A172 (cell line): ENCODE results near the gene AHCTF1. TPM values are rescaled to one million over a fixed set of nuclear protein-coding genes. Genes with fewer than 3 reads are reported as not detected.

Experiments
- DNase-seq: peaks from one replicate; pipeline ENCODE4 v3.0.0-alpha.2; 2015; ENCODE audit warnings: low spot score
- total RNA-seq: library from RNA; depleted of rRNA; stranded (reverse); fragments of >200 nt; shearing (Covaris generic); gene quantifications from 2 replicates; pipeline ENCODE4 v1.2.3, GENCODE V29; 2014; rRNA removed

Gene AHCTF1
- total RNA-seq: 53.6 and 63.7 TPM in 2 replicates

- DNase-seq: peak; percentile 98
These were observed at the start of gene AHCTF1 for GRCh38 chr1:246931549-246932365. AHCTF1 (minus strand) TSS chr1:246931948; CDS start chr1:246918370, 13,578 bp downstream.

GRCh38 chr1:246978785-246979184, 47.0 kb upstream of the AHCTF1 start:
- no peak for DNase-seq

DNA sequence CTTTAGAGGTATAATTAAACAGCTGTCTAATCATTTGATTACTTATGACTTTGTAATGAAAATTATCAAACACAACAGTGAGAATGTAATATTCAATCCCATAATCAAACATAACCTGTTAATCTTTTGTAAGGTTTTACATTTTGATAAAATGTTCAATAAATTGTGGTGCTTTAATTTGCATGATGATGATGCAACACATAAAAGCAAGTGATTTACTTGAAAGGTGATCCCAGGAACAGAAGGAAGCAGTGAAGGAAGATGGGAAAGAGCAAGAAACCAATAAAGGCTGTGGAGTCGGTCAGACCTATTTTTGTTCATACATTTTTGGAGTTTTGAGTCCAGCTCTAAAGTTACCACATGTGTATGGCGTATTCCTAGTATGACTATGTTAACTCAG, 46.5 kb upstream of the AHCTF1 start:
- no peak for DNase-seq

- DNase-seq: no peak
These were observed 40.2 kb upstream of the AHCTF1 start for GRCh38 chr1:246971969-246972368.

GRCh38 chr1:246971090-246971721, 39.5 kb upstream of the AHCTF1 start:
- peak; percentile 30 for DNase-seq

DNA sequence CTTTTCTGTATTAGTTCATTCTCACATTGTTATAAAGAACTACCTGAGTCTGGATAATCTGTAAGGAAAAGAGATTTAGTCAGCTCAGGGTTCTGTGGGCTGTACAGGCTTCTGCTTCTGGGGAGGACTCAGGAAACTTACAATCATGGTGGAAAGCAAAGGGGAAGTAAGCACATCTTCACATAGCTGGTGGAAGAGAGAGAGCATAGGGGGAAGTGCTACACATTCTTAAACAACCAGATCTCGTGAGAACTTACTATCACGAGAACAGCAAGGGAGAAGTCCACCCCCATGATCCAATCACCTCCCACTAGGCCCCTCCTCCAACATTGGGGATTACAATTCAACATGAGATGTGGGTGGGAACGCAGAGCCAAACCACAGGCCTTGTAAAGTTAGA, 37.9 kb upstream of the AHCTF1 start:
- DNase-seq: no peak

DNA sequence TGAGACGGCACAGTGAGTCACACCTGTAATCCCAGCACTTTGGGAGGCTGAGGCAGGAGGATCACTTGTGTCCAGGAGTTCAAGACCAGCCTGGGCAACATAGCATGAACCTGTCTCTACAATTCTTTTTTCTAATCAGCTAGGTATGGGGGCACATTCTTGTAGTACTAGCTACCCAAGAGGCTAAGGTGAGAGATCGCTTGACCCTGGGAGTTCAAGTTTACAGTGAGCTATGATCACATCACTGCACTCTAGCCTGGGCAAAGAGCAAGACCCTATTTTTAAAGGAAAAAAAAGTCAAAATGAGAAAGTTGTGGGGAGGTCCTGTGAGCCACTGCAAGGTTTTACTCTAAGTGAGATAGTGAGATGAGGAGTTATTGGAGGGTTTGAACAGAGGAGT, 34.8 kb upstream of the AHCTF1 start:
- no peak for DNase-seq

- no peak for DNase-seq
These were observed 28.4 kb upstream of the AHCTF1 start for GRCh38 chr1:246959944-246960693.

DNA sequence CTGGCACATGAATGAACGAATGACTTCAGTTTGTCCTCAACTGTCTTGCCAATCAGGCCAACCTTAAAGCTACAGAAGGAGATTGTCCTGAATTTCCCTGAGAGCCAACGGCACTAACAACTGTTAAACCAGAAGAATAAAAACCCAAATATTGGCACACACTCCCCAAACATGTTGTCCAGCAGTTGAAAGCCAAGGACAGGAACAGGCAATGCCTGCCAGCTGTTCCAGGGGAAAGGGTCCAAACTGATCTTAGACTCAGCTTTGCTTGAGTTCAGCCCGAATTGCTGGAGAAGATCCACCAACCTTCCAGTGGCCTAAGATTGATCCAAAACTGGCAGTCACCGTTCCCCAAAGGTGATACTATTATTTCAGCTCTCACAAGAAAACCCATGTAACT, 22.4 kb upstream of the AHCTF1 start:
- no peak for DNase-seq

DNA sequence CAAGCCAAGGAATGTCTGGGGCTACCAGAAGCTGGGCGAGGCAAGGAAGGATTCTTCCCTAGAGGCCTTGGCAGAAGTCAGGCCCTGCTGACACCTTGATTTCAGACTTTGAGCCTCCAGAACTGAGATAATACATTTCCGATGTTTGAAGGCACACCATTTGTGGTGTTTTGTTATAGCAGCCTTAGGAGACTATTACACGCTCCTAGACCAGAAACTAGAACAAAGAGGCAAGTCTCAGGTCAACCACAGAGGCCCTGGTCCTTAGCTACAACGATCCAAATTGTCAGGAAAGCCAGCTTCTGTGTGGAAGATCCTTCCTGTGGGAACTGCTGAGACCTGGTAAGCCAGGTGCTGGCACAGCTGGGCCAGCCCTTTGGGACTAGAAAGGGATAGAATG, 19.7 kb upstream of the AHCTF1 start:
- no peak for DNase-seq

GRCh38 chr1:246949956-246950355, 18.2 kb upstream of the AHCTF1 start:
- DNase-seq: no peak

GRCh38 chr1:246947255-246947654, 15.5 kb upstream of the AHCTF1 start:
- no peak for DNase-seq

GRCh38 chr1:246946366-246946765, 14.6 kb upstream of the AHCTF1 start:
- DNase-seq: no peak

DNA sequence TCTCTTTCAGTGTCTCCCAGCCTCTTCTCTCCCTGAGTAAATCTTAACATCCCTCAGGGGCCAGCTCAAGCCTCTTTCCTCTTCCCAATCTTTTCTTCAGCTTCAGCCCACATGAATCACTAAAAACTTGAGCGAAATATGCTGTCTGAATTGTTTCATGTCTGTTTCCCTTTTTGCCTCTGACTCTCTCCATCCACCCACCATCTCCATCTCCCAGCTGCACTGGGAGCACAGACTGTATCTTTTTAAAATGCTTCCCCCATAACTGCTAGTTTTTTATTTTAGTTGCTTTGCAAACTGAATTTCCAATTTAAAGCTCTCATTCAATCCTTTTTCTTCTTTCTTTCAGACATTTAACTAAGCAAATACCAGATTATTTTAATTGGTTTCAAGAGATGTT, 3.0 kb upstream of the AHCTF1 start:
- no peak for DNase-seq

GRCh38 chr1:246933893-246934292, 2.1 kb upstream of the AHCTF1 start:
- no peak for DNase-seq

DNA sequence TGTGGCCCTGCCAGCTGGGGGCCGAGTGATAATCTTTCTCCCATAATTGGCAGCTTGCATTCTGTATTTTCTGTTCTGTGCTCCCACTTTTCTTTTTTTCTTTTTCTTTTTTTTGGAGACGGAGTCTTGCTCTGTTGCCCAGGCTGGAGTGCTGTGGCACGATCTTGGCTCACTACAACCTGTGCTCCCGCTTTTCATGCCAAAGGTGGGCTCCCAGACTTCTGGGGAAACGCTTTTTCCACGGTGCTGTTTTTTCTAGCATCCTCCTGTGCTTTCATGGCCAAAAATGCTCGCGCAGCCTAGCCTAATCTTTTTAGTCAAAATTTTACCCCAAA, 585 bp upstream of the AHCTF1 start:
- no peak for DNase-seq

DNA sequence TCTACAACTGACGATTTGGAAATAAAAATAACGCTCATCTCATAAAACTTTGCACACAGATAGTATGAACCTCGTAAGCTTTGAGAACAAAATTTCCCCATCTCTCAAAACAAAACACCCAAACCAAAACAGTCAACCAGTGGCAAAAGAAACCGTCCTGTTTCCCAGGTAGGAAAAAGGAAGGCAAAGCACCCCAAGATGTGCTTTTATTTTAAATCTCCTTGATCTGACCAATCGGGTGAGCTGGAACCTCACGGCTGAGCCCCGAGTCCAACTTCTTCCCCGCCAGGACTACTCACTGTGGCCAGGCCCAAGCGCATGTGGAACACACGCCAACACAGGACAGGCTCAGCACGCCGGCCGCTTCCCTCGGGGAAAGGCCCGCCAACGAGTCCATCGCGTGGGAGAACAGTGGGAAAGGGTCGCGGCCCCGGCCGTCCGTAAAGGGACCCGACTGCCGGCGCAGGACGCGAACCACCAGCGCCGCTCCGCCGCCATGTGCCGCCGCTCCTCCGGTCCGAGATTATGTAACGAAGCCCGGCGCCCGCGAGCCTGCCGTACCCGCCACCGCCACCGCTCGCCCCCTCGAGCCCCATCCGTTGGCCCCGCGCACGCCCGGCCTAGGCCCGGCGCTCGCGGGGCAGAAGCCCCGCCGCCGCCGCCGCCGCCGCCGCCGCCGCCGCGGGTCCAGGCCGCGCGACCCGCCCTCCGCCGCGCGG, 759 bp downstream of the AHCTF1 start:
- DNase-seq: peak; percentile 55

- DNase-seq: no peak
These were observed 5.6 kb downstream of the AHCTF1 start for GRCh38 chr1:246925997-246926626.

- DNase-seq: no peak
These were observed 7.8 kb downstream of the AHCTF1 start for GRCh38 chr1:246923900-246924299.

DNA sequence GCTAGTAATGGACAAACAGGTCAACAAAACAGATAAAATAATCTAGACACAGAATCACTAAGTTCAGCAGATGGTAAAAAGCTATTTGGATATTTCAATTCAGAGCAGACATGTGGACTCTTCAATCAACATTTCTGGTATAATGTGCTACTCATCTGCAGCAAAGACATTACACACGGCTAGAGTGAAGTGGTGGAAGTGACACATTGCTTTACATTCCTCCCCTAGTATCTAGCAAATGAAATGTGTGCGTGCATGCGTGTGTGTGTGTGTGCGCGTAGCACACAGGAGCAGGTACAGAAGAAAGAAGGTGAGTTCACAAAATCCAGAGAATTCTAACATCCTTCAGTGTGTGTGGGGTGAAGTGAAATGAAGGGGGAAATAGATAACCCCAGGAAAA, 8.3 kb downstream of the AHCTF1 start:
- no peak for DNase-seq

DNA sequence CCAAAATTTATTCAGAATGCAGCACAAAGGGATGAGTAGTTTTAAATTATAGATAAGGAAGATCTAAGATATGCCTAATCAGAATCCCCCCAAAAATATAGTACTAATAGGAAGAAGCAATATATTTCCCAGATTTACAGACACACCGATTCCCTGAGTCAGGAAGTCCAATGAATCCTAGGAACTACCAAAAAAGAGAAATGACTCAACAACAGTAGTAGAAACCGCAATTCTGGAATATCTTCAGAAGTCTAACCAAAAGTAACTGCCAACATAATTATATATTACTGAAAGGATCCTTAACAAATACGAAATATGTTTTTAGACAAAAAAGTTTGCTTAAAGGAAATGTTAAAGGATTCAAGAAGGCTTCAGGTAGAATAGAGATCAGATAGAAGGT, 10.3 kb downstream of the AHCTF1 start:
- no peak for DNase-seq

DNA sequence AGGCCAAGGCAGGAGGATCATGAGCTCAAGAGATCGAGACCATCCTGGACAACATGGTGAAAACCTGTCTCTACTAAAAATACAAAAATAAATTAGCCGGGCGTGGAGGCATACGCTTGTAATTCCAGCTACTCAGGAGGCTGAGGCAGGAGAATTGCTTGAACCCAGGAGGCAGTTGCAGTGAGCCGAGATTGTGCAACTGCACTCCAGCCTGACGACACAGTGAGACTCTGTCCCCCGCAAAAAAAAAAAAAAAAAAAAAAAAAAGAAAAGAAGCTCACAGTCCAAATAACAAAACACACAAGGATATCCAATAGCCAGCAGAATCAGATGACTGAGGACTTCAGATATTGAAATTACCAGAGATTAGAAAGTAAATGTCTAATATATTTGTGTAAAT, 11.8 kb downstream of the AHCTF1 start:
- DNase-seq: no peak
